ENCODE data around the gene PFKP.

DNA sequence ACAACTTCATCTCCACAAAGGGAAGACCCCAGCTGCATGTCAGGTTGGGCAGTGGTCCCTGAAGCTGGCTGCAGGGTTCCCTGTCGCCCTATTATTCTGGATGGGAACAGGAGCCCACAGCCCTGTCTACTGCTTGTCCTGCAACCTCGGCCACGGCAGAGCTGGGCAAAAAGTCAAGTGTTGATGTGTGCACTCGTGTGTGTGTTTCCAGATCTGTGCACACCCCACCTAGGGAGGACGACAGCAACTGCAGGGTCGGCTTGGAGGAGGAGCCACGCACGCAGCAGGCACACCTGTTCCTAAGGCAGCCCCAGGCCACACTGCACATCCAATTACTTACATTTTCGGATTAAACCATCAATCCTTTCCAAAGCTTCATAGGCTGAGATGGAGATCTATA is 81.6 kb downstream of the PFKP start:
- TF ChIP-seq, protein P1, sequence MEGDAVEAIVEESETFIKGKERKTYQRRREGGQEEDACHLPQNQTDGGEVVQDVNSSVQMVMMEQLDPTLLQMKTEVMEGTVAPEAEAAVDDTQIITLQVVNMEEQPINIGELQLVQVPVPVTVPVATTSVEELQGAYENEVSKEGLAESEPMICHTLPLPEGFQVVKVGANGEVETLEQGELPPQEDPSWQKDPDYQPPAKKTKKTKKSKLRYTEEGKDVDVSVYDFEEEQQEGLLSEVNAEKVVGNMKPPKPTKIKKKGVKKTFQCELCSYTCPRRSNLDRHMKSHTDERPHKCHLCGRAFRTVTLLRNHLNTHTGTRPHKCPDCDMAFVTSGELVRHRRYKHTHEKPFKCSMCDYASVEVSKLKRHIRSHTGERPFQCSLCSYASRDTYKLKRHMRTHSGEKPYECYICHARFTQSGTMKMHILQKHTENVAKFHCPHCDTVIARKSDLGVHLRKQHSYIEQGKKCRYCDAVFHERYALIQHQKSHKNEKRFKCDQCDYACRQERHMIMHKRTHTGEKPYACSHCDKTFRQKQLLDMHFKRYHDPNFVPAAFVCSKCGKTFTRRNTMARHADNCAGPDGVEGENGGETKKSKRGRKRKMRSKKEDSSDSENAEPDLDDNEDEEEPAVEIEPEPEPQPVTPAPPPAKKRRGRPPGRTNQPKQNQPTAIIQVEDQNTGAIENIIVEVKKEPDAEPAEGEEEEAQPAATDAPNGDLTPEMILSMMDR (IDR thresholded peaks at IDR 0.05; ENCODE audit: low read depth, low read length): no peak
- no peak for TF ChIP-seq EZH2phosphoT487 (IDR thresholded peaks at IDR 0.05; ENCODE audit: low read depth)

Data from OCI-LY3 (cell line).